Tibial nerve (tissue), 4 donors: Measurements from ENCODE around the gene CASQ1. TPM values are rescaled to one million over a fixed set of nuclear protein-coding genes. Genes with fewer than 3 reads are reported as not detected.
A peak's percentile ranks its signal among the peaks of the same experiment; 100 is the strongest.

Experiments used
- DNase-seq, 2 donors: peaks; one replicate each; pipeline ENCODE4 v3.0.0-alpha.2; 2019; ENCODE audit warnings: low spot score in 2 of 2
- H3K27ac ChIP-seq, 4 donors: fragments of 200-600 bp; sonication (generic) in 3 of 4; one replicate each; pipeline ENCODE4 v1.5.1; 2017 to 2019; ENCODE audit warnings: mild to moderate bottlenecking in 1 of 4
- H3K27me3 ChIP-seq, 2 donors: fragments of 200-600 bp; sonication (generic) in 1 of 2; one replicate each; pipeline versions ENCODE4 v1.5.1 to v1.6.0; 2017 to 2019
- H3K36me3 ChIP-seq, 3 donors: fragments of 200-600 bp; sonication (generic); one replicate each; pipeline ENCODE4 v1.5.1; 2018 to 2019
- H3K4me1 ChIP-seq, 4 donors: fragments of 200-600 bp; sonication (generic) in 3 of 4; one replicate each; pipeline ENCODE4 v1.5.1; 2017 to 2019
- H3K4me3 ChIP-seq, 4 donors: fragments of 200-600 bp; sonication (generic) in 3 of 4; one replicate each; pipeline ENCODE4 v1.5.1; 2017 to 2019; ENCODE audit warnings: mild to moderate bottlenecking in 1 of 4, moderate library complexity in 1 of 4
- H3K9me3 ChIP-seq, 4 donors: fragments of 200-600 bp; sonication (generic) in 3 of 4; one replicate each; pipeline ENCODE4 v1.5.1; 2017 to 2019
- EP300 ChIP-seq, 2 donors: sonication (generic); formaldehyde crosslinking; IDR thresholded peaks; one replicate each; pipeline ENCODE4 v1.6.1; 2017; ENCODE audit warnings: antibody characterized with exemption in 2 of 2, mild to moderate bottlenecking in 1 of 2
- POLR2A ChIP-seq, 2 donors: fragments of 450-650 bp; IDR thresholded peaks; one replicate each; pipeline ENCODE4 v1.6.1; 2017; ENCODE audit warnings: antibody characterized with exemption in 2 of 2, mild to moderate bottlenecking in 2 of 2, moderate library complexity in 2 of 2
- WGBS, 2 donors: methylation state at CpG; one replicate each; pipeline ENCODE4 v1.1.5; 2018; 5-methylcytosine and 5-hydroxymethylcytosine counted together
- total RNA-seq, 4 donors: library from RNA; depleted of rRNA; stranded (reverse); fragments of >200 nt; gene quantifications; one replicate each; pipeline ENCODE4 v1.1.0, GENCODE V29; 2016
- TF ChIP-seq, protein P1 (sequence below), 5 experiments: fragments of 200-600 bp in 3 of 5; fragments of 450-650 bp in 2 of 5; sonication (generic) in 3 of 5; IDR thresholded peaks; one replicate each; pipeline ENCODE4 v1.5.1; 2016 to 2019; ENCODE audit warnings: antibody characterized with exemption in 5 of 5, mild to moderate bottlenecking in 3 of 5, moderate library complexity in 2 of 5

CASQ1 gene
- total RNA-seq: 1 to 10 TPM in 1 of 4 donors, under 1 TPM in 1, not detected in 2; 0.98 to 1.7 TPM

DNA sequence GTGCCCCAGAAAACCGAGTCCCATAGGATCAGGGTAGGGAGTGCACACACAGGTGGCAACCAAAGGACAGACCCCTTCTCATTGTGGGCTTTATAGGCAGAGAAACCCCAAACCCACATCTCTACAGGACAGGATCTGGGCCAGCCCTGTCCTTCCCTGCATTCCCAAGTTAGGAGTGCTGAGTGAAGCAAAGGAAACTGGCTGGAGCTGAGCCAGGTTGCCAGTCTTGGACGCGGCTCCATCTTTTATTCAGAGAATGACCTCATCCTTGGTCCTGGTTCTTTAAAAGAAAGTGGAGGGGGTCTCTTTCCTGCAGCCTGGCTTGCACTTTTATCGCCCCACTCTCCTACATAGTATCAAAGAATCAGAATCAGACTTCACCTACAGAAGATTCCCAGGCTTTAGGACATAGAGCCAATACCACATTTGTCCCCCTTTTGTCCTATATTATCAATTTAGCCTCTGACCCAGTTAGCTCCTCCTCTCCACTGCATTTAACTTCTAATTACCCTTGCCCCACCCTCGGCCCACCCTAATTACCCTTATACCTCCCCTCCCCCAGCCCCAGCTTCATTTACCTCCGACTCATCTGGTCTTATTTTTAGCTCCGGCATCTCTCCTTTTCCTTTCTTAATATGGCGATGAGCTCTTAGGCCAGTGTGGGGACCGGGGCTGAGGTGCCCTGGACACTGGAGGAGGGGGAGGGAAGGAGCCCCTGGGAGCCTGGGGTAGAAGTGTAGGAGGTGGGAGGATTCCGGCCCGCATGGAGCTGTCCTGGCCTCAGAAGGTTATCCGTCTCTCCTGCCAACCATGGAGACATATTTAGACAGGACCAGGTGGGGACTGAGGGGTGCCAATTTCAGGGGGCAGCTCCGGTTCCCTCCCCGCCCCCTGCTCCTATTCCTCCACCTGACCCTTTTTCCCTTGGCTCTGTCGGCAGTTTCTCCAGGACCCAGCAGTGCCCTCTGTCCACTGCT lies at the start of gene CASQ1:
TSS of gene CASQ1 (plus strand) at position 927 of the 977 bp plus-strand sequence. CDS start 177 bp downstream, outside the sequence.
- Histone ChIP-seq H3K4me3 (no peak within 1 kb of the TSS), H3K9me3 (no peaks in the 10 kb centered on the region), H3K36me3 (no peaks in the 10 kb centered on the region), H3K27me3 (no peaks in the 10 kb centered on the region), H3K4me1 (peaks cover 0 to 25% (median 4%) of the 10 kb centered on the region in 4 donors), H3K27ac (no peak within 1 kb of the TSS)
- TF ChIP-seq POLR2A (IDR thresholded peaks at IDR 0.05) (no peak), EP300 (IDR thresholded peaks at IDR 0.05) (no peak)
- TF ChIP-seq, protein P1, sequence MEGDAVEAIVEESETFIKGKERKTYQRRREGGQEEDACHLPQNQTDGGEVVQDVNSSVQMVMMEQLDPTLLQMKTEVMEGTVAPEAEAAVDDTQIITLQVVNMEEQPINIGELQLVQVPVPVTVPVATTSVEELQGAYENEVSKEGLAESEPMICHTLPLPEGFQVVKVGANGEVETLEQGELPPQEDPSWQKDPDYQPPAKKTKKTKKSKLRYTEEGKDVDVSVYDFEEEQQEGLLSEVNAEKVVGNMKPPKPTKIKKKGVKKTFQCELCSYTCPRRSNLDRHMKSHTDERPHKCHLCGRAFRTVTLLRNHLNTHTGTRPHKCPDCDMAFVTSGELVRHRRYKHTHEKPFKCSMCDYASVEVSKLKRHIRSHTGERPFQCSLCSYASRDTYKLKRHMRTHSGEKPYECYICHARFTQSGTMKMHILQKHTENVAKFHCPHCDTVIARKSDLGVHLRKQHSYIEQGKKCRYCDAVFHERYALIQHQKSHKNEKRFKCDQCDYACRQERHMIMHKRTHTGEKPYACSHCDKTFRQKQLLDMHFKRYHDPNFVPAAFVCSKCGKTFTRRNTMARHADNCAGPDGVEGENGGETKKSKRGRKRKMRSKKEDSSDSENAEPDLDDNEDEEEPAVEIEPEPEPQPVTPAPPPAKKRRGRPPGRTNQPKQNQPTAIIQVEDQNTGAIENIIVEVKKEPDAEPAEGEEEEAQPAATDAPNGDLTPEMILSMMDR (IDR thresholded peaks at IDR 0.05): no peak
- WGBS, 2 donors: 57 to 58% methylated on average over 15 of the region's 15 CpGs
- peak in 1 of 2 donors; percentile 38 for DNase-seq

- peaks cover 0 to 33% (median 0%) of the 10 kb centered on the region in 3 donors for H3K36me3 ChIP-seq
- TF ChIP-seq POLR2A (IDR thresholded peaks at IDR 0.05) (no peak), EP300 (IDR thresholded peaks at IDR 0.05) (no peak)
- TF ChIP-seq, protein P1 (IDR thresholded peaks at IDR 0.05): no peak
- H3K27me3 ChIP-seq: no peaks in the 10 kb centered on the region
- no peaks in the 10 kb centered on the region for H3K9me3 ChIP-seq
- no peak overlapping the region for H3K4me3 ChIP-seq
- peaks cover 0 to 4% (median 0%) of the 10 kb centered on the region in 4 donors for H3K4me1 ChIP-seq
- no peak overlapping the region for H3K27ac ChIP-seq
- WGBS, 2 donors: 27 to 33% methylated on average over 1 of the region's 1 CpG
- DNase-seq: no peak
Observed at GRCh38 chr1:160143695-160144094, 46.7 kb upstream of the CASQ1 start.

- 48 to 50% methylated on average over 4 of the region's 4 CpGs for WGBS, 2 donors
- H3K36me3 ChIP-seq: peaks cover 0 to 22% (median 0%) of the 10 kb centered on the region in 3 donors
- no peak overlapping the region for H3K4me3 ChIP-seq
- no peak for DNase-seq
- peaks cover 0 to 4% (median 0%) of the 10 kb centered on the region in 4 donors for H3K4me1 ChIP-seq
- TF ChIP-seq EP300 (IDR thresholded peaks at IDR 0.05): no peak
- TF ChIP-seq, protein P1 (IDR thresholded peaks at IDR 0.05): no peak
- no peaks in the 10 kb centered on the region for H3K9me3 ChIP-seq
- H3K27me3 ChIP-seq: no peaks in the 10 kb centered on the region
- H3K27ac ChIP-seq: no peak overlapping the region
Observed at GRCh38 chr1:160144921-160145320, 45.5 kb upstream of the CASQ1 start.

GRCh38 chr1:160146107-160146506 lies 44.3 kb upstream of the CASQ1 start:
- no peak for DNase-seq
- H3K4me1 ChIP-seq: peaks cover 0 to 4% (median 0%) of the 10 kb centered on the region in 4 donors
- no peak overlapping the region for H3K4me3 ChIP-seq
- no peak overlapping the region for H3K27ac ChIP-seq
- peaks cover 0 to 12% (median 0%) of the 10 kb centered on the region in 3 donors for H3K36me3 ChIP-seq
- WGBS, 2 donors: 90 to 93% methylated on average over 14 of the region's 14 CpGs
- H3K9me3 ChIP-seq: no peaks in the 10 kb centered on the region
- no peaks in the 10 kb centered on the region for H3K27me3 ChIP-seq
- TF ChIP-seq POLR2A (IDR thresholded peaks at IDR 0.05): no peak
- TF ChIP-seq, protein P1 (IDR thresholded peaks at IDR 0.05): no peak
- TF ChIP-seq EP300 (IDR thresholded peaks at IDR 0.05): no peak

DNA sequence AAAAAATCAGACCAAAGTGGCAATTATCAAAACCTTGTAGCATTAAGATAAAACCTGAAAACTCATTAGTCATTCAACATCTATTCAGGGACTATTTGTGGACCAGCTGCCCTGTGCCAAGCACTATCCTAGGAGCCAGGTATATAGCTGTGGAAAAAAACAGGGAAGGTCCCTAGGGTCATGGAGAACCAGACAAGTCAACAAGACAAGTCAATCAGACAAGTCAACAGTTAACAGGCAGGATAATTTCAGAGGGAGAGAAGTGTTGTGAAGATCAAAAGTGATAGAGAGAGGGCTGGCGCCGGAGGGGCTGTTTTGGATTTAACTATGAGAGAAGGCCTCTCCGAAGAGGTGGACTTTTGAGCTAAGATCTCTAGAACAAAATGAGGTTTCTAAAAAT lies 42.3 kb upstream of the CASQ1 start:
- Histone ChIP-seq H3K27ac (no peak overlapping the region), H3K9me3 (no peaks in the 10 kb centered on the region), H3K27me3 (no peaks in the 10 kb centered on the region), H3K4me3 (no peak overlapping the region), H3K4me1 (peaks cover 0 to 4% (median 0%) of the 10 kb centered on the region in 4 donors), H3K36me3 (no peaks in the 10 kb centered on the region)
- WGBS, 2 donors: 78 to 84% methylated on average over 3 of the region's 3 CpGs
- TF ChIP-seq EP300 (IDR thresholded peaks at IDR 0.05) (no peak), POLR2A (IDR thresholded peaks at IDR 0.05) (no peak)
- TF ChIP-seq, protein P1 (IDR thresholded peaks at IDR 0.05): no peak
- no peak for DNase-seq
